B cell (primary cell): ENCODE data around the gene KCNN1. TPM values are rescaled to one million over a fixed set of nuclear protein-coding genes. Genes with fewer than 3 reads are reported as not detected.
A peak's percentile ranks its signal among the peaks of the same experiment; 100 is the strongest.

Experiments used
- ATAC-seq: fragments of 200-7000 bp; cut with Tn5 transposase; one replicate; pipeline ENCODE4 v1.10.0; 2021; ENCODE audit warnings: low read depth, mild to moderate bottlenecking, moderate number of reproducible peaks, moderate library complexity
- CTCF ChIA-PET: fragments of 350-600 bp; sonication (Branson Sonifier 250); formaldehyde crosslinking; loops from one replicate; lab custom pipeline; 2021; ENCODE audit warnings: antibody characterized with exemption, inconsistent platforms; lab: Charles Lee
- POLR2A ChIA-PET: fragments of 350-600 bp; sonication (Branson Sonifier 250); formaldehyde crosslinking; loops from one replicate; lab custom pipeline; 2021; ENCODE audit warnings: antibody characterized with exemption; lab: Charles Lee
- DNase-seq: peaks from one replicate; pipeline ENCODE4 v3.0.0; 2013
- H2AFZ ChIP-seq: 2 replicates; pipeline ENCODE4 v1.6.1; 2012; ENCODE audit warnings: mild to moderate bottlenecking, low read depth, low read length; ENCODE audit not compliant: insufficient read depth, poor library complexity, severe bottlenecking
- H3K27ac ChIP-seq, 2 donors: 1 replicate in 1 of 2; 2 replicates in 1 of 2; pipeline ENCODE4 v1.5.1; 2012 to 2013; ENCODE audit warnings: low read length in 2 of 2, mild to moderate bottlenecking in 2 of 2, moderate library complexity in 1 of 2
- H3K27me3 ChIP-seq, 4 experiments: fragments of 200-600 bp in 1 of 4; sonication (generic) in 1 of 4; replicated peaks in 1 of 4; 1 replicate in 2 of 4; 2 replicates in 2 of 4; pipeline versions ENCODE4 v1.6.1 to v1.7.0; 2013 to 2016; ENCODE audit warnings: low read length in 3 of 4, mild to moderate bottlenecking in 2 of 4, mixed read lengths in 1 of 4, moderate library complexity in 1 of 4; ENCODE audit not compliant: insufficient read depth in 4 of 4, control insufficient read depth in 3 of 4; ENCODE audit errors: control extremely low read depth in 1 of 4
- H3K36me3 ChIP-seq, 2 experiments: replicated peaks in 1 of 2; 1 replicate in 1 of 2; 2 replicates in 1 of 2; pipeline versions ENCODE4 v1.6.1 to v1.7.1; 2013; ENCODE audit warnings: low read length in 1 of 2; ENCODE audit not compliant: insufficient read depth in 2 of 2, control insufficient read depth in 1 of 2; ENCODE audit errors: control extremely low read depth in 1 of 2, extremely low read depth in 1 of 2
- H3K4me1 ChIP-seq, 2 donors: fragments of 200-600 bp in 1 of 2; sonication (generic) in 1 of 2; 1 replicate in 1 of 2; 2 replicates in 1 of 2; pipeline versions ENCODE4 v1.5.1 to v1.6.1; 2013 to 2017; ENCODE audit warnings: low read length in 2 of 2; ENCODE audit not compliant: control insufficient read depth in 2 of 2, insufficient read depth in 2 of 2
- H3K4me2 ChIP-seq: replicated peaks from 2 replicates; pipeline ENCODE3; 2012; ENCODE audit warnings: mild to moderate bottlenecking, low read depth, low read length; ENCODE audit not compliant: poor library complexity, severe bottlenecking
- H3K4me3 ChIP-seq, 5 experiments: fragments of 200-600 bp in 1 of 5; sonication (generic) in 1 of 5; 1 replicate in 3 of 5; 2 replicates in 2 of 5; pipeline versions ENCODE4 v1.5.1 to v1.7.0; 2011 to 2016; ENCODE audit warnings: low read length in 4 of 5, mild to moderate bottlenecking in 4 of 5, low read depth in 2 of 5, control low read depth in 1 of 5, moderate library complexity in 1 of 5; ENCODE audit not compliant: insufficient read depth in 1 of 5; ENCODE audit errors: control extremely low read depth in 1 of 5, extremely low read depth in 1 of 5
- H3K79me2 ChIP-seq: fragments of 200-600 bp; sonication (generic); one replicate; pipeline ENCODE4 v1.6.0; 2016; ENCODE audit warnings: low read length; ENCODE audit not compliant: control insufficient read depth, insufficient read depth
- H3K9ac ChIP-seq: fragments of 200-600 bp; sonication (generic); 2 replicates; pipeline ENCODE4 v1.6.1; 2017; ENCODE audit warnings: mild to moderate bottlenecking, low read length, moderate library complexity
- H3K9me3 ChIP-seq, 3 donors: one replicate each; pipeline versions ENCODE4 v1.6.1 to v1.7.1; 2013; ENCODE audit warnings: low read length in 2 of 3; ENCODE audit not compliant: control insufficient read depth in 2 of 3, insufficient read depth in 1 of 3; ENCODE audit errors: control extremely low read depth in 1 of 3
- H4K20me1 ChIP-seq: 2 replicates; pipeline ENCODE4 v1.6.0; 2012; ENCODE audit warnings: mild to moderate bottlenecking, low read length; ENCODE audit not compliant: insufficient read depth, control insufficient read depth, poor library complexity, severe bottlenecking
- H3K27ac Mint-ChIP-seq: one replicate; pipeline ENCODE4 v1.8.0; 2021; ENCODE audit warnings: mixed read lengths
- H3K27me3 Mint-ChIP-seq: one replicate; pipeline ENCODE4 v1.8.0; 2021; ENCODE audit warnings: mixed read lengths
- H3K4me1 Mint-ChIP-seq: one replicate; pipeline ENCODE4 v1.8.0; 2021; ENCODE audit warnings: mixed read lengths
- H3K4me3 Mint-ChIP-seq: one replicate; pipeline ENCODE4 v1.8.0; 2021; ENCODE audit warnings: mixed read lengths
- H3K9me3 Mint-ChIP-seq: one replicate; pipeline ENCODE4 v1.8.0; 2022; ENCODE audit warnings: mixed read lengths; ENCODE audit not compliant: insufficient read depth
- CTCF ChIP-seq: fragments of 200-600 bp; IDR thresholded peaks from one replicate; pipeline ENCODE4 v1.8.0; 2022; ENCODE audit warnings: antibody characterized with exemption, mild to moderate bottlenecking
- EZH2 ChIP-seq: IDR thresholded peaks from 2 replicates; pipeline ENCODE4 v1.6.1; 2012; ENCODE audit warnings: borderline replicate concordance, low read depth, mild to moderate bottlenecking, moderate library complexity, low read length; ENCODE audit not compliant: insufficient read depth, poor library complexity, severe bottlenecking
- WGBS: methylation state at CpG from one replicate; pipeline ENCODE4 v1.1.5; 2013; ENCODE audit warnings: missing lambda C conversion rate; ENCODE audit not compliant: insufficient coverage; 5-methylcytosine and 5-hydroxymethylcytosine counted together
- intact Hi-C: fragments of 100-400 bp; cut with micrococcal nuclease; formaldehyde crosslinking; loops from one replicate; pipeline ENCODE4 v1.10.0; 2022
- polyA plus RNA-seq: library from polyadenylated mRNA; depleted of rRNA; stranded (reverse); fragments of >200 nt; gene quantifications from 2 replicates; pipeline ENCODE4 v1.2.3, GENCODE V29; 2012
- total RNA-seq, 2 donors: library from RNA; stranded (reverse); fragments of 120-200 nt in 1 of 2; gene quantifications; 1 replicate in 1 of 2; 2 replicates in 1 of 2; pipeline versions ENCODE4 v1.2.3 to v1.2.4, GENCODE V29; 2013 to 2022

KCNN1 gene
- total and polyA plus RNA-seq, 2 donors (not counting 1 experiment from before 2014, with no cell fraction given) = 0.04 TPM; not detected in 1

GRCh38 chr19:18020212-18021085, 53.5 kb downstream of the KCNN1 start:
- H4K20me1 ChIP-seq = no peaks in the 10 kb centered on the region
- H3K4me3 ChIP-seq = no peak overlapping the region
- H3K9me3 ChIP-seq = peaks cover 0 to 9% (median 3%) of the 10 kb centered on the region in 3 donors
- Mint-ChIP-seq H3K4me1 (peaks cover 69% of the 10 kb centered on the region), H3K4me3 (peak overlapping the region; percentile 79), H3K27ac (peak overlapping the region; percentile 98), H3K27me3 (no peaks in the 10 kb centered on the region), H3K9me3 (no peaks in the 10 kb centered on the region)
- peaks cover 53 to 69% of the 10 kb centered on the region in 2 donors for H3K4me1 ChIP-seq
- H3K36me3 ChIP-seq = peaks cover 1 to 3% of the 10 kb centered on the region in 2 experiments
- H3K79me2 ChIP-seq = no peaks in the 10 kb centered on the region
- H2AFZ ChIP-seq = peak overlapping the region; percentile 40
- ChIA-PET CTCF (interaction anchor here (1.0 to 4.4 kb wide), 5 partner anchors 9 to 37 kb away, joined by 4 to 43 read pairs (median 6); no protein-coding TSS in a partner anchor), POLR2A (interaction anchor here (0.6 to 7.8 kb wide), 7 partner anchors 9 to 268 kb away, joined by 5 to 160 read pairs (median 7); partner anchors contain the start of gene ARRDC2)
- TF ChIP-seq EZH2 (no peak), CTCF (no peak)
- 95% methylated on average over 4 of the region's 16 CpGs for WGBS
- no peak overlapping the region for H3K9ac ChIP-seq
- H3K4me2 ChIP-seq = peak overlapping the region; percentile 57
- DNase-seq (no peak), ATAC-seq (no peak)
- H3K27ac ChIP-seq = peak overlapping the region; percentile 95 to 99
- no peaks in the 10 kb centered on the region for H3K27me3 ChIP-seq
- intact Hi-C loops = loop anchor here (5.0 kb wide), 3 partner anchors 77 to 272 kb away; partner anchors contain the start of genes IFI30 and MAST3
